Mesothelial cell of epicardium (in vitro differentiated cells): ENCODE data around the gene PMS1. TPM values are rescaled to one million over a fixed set of nuclear protein-coding genes. Genes with fewer than 3 reads are reported as not detected.
A peak's percentile ranks its signal among the peaks of the same experiment; 100 is the strongest.
"Not testable (repeated sequence)": the region's sequence is repeated elsewhere in the genome, so short reads cannot be mapped to it uniquely, and the experiment has no call there.

Experiments
- DNase-seq, 2 experiments: peaks; one replicate each; pipeline ENCODE4 v3.0.0; 2021; ENCODE audit warnings: low spot score in 2 of 2; ENCODE audit not compliant: unreplicated experiment in 2 of 2
- H3K27ac Mint-ChIP-seq: 2 replicates; pipeline ENCODE4 v1.8.0; 2021; ENCODE audit warnings: mixed read lengths
- H3K27me3 Mint-ChIP-seq: 2 replicates; pipeline ENCODE4 v1.8.0; 2021; ENCODE audit warnings: low read depth, mixed read lengths
- H3K36me3 Mint-ChIP-seq: 2 replicates; pipeline ENCODE4 v1.8.0; 2021; ENCODE audit warnings: mixed read lengths
- H3K4me1 Mint-ChIP-seq: 2 replicates; pipeline ENCODE4 v1.8.0; 2021; ENCODE audit warnings: mixed read lengths
- H3K4me3 Mint-ChIP-seq: 2 replicates; pipeline ENCODE4 v1.8.0; 2021; ENCODE audit warnings: mild to moderate bottlenecking, moderate library complexity, mixed read lengths
- H3K9me3 Mint-ChIP-seq: 2 replicates; pipeline ENCODE4 v1.8.0; 2021; ENCODE audit warnings: mixed read lengths
- total RNA-seq: library from RNA; stranded (reverse); gene quantifications from 3 replicates; pipeline ENCODE4 v1.2.1, GENCODE V29; 2021
- TF ChIP-seq, protein P1 (sequence below): fragments of 200-600 bp; sonication (generic); IDR thresholded peaks from one replicate; pipeline ENCODE4 v1.5.0; 2021; ENCODE audit warnings: antibody characterized with exemption; ENCODE audit not compliant: unreplicated experiment

The PMS1 gene
- total RNA-seq, 1 donor from 2014 or later, result 50.3 TPM

DNA sequence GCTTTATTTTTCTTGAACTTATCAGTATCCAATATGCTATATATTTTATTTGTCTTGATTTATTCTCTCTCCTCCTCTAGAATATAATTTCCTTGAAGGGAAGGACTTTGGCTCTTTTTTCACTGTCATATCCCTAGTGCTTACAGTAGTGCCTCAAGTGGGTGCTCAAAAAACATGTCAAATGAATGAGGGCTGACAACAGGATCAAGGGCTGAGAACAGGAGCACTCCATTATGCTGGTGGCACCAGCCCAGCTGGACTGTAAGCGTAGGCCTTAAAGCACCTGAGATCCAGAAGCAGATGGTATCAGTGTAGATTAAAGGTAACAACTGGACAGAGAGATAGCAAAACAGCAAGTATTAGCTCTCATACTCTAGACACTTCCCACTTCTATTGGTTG, 46.3 kb downstream of the PMS1 start:
- no peaks in the 10 kb centered on the region for H3K9me3 Mint-ChIP-seq
- H3K4me1 Mint-ChIP-seq, result peaks cover 21% of the 10 kb centered on the region
- H3K27ac Mint-ChIP-seq, result peak overlapping the region; percentile 66
- peaks cover 8% of the 10 kb centered on the region for H3K36me3 Mint-ChIP-seq
- H3K4me3 Mint-ChIP-seq, result no peak overlapping the region
- H3K27me3 Mint-ChIP-seq, result no peaks in the 10 kb centered on the region
- TF ChIP-seq, protein P1, sequence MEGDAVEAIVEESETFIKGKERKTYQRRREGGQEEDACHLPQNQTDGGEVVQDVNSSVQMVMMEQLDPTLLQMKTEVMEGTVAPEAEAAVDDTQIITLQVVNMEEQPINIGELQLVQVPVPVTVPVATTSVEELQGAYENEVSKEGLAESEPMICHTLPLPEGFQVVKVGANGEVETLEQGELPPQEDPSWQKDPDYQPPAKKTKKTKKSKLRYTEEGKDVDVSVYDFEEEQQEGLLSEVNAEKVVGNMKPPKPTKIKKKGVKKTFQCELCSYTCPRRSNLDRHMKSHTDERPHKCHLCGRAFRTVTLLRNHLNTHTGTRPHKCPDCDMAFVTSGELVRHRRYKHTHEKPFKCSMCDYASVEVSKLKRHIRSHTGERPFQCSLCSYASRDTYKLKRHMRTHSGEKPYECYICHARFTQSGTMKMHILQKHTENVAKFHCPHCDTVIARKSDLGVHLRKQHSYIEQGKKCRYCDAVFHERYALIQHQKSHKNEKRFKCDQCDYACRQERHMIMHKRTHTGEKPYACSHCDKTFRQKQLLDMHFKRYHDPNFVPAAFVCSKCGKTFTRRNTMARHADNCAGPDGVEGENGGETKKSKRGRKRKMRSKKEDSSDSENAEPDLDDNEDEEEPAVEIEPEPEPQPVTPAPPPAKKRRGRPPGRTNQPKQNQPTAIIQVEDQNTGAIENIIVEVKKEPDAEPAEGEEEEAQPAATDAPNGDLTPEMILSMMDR, result no peak
- DNase-seq, result no peak

DNA sequence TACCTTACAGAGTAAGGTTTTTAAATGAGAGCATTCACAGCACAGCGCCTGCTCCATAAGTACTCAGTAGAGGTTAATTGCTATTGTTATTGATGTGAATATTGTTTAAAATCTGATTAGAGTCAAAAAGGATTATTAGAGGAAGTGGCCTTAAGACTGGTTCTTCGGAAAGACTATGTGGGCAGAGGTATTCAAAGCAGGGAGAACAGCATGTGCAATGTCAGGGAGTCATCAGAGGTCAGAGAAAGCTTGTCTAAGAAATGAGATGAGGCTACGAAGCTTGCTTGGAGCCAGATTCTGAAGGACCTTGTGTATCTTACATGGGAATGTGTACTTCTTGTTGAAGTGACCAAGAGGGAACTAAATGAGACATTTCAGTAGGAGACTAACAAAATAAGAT, 49.8 kb downstream of the PMS1 start:
- H3K9me3 Mint-ChIP-seq, result peaks cover 4% of the 10 kb centered on the region
- no peak overlapping the region for H3K27ac Mint-ChIP-seq
- H3K4me1 Mint-ChIP-seq, result peaks cover 24% of the 10 kb centered on the region
- peaks cover 16% of the 10 kb centered on the region for H3K36me3 Mint-ChIP-seq
- TF ChIP-seq, protein P1, result no peak
- H3K27me3 Mint-ChIP-seq, result no peaks in the 10 kb centered on the region
- no peak overlapping the region for H3K4me3 Mint-ChIP-seq
- DNase-seq, result no peak

DNA sequence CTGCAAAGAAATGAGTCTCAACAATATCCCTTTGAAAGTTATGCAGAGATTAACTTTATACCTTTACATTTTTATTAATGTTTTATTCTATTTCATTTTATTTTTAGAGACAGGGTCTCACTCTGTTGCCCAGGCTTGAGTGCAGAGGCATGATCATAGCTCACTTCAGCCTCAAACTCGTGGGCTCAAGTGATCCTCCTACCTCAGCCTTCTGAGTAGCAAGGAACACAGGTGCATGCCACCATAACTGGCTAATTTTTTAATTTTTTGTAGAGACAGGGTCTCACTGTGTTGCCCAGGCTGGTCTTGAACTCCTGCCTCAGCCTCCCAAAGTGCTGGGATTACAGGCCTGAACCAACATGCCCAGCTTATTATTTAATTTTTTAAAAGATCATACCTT, 50.4 kb downstream of the PMS1 start:
- peaks cover 18% of the 10 kb centered on the region for H3K4me1 Mint-ChIP-seq
- DNase-seq, H3K4me3 Mint-ChIP-seq, H3K27ac Mint-ChIP-seq, H3K9me3 Mint-ChIP-seq, H3K27me3 Mint-ChIP-seq: not testable (repeated sequence)
- peaks cover 16% of the 10 kb centered on the region for H3K36me3 Mint-ChIP-seq

DNA sequence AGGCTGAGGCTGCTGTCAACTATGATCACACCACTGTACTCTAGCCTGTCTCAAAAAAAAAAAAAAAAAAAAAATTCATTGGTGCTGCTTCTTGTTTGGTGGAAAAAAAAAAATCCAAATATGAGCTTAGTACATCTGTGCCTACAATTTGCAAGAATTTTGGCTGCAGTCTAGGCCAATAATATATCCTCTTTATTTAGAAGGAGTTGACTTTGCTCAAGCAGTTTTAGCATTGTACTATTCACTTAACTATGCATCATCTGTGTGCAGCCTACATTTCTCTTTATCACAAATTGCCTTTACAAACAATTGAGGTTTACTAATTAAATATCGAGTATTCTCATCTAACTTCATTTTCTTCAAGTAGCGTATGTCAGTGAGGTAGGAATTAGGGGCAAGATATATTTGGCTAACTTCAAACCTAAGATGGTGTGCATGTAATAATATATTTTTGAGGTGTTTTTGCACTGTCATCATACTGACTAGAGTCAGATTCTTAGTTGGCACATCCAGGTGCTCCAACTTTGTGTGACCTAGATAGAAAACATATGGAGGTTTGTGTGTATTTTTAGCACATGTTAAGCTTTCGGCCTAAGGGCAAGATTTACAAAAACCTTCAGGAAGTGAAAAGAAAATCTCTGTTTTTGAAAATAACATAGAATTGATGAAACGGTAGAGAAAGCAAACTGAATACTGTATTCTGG, 51.8 kb downstream of the PMS1 start:
- TF ChIP-seq, protein P1, result no peak
- Mint-ChIP-seq H3K27me3 (no peaks in the 10 kb centered on the region), H3K36me3 (peaks cover 18% of the 10 kb centered on the region), H3K9me3 (peaks cover 4% of the 10 kb centered on the region), H3K27ac (no peak overlapping the region), H3K4me1 (peaks cover 9% of the 10 kb centered on the region), H3K4me3 (no peak overlapping the region)
- DNase-seq, result no peak

DNA sequence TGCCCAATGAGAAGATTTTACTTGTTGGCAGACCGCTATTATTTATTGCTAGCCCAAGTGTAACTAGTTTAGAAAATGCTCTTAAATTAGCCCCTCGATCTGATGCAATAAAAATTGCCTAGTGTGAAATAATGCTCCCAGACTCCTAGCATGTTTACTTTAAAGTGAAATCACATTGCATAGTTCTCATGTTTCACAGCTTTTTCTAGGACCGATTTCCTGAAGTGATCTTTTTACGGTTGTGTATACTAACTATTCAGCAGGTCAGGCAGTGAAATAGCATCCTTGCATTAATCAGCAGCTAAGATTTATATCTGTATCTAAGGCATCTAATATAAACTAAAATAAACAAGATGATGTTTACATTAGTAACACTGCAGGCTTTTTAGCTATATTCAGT, 52.4 kb downstream of the PMS1 start:
- Mint-ChIP-seq H3K4me3 (no peak overlapping the region), H3K27me3 (no peaks in the 10 kb centered on the region), H3K36me3 (peaks cover 23% of the 10 kb centered on the region), H3K27ac (no peak overlapping the region), H3K4me1 (peaks cover 9% of the 10 kb centered on the region), H3K9me3 (peaks cover 4% of the 10 kb centered on the region)
- no peak for DNase-seq
- TF ChIP-seq, protein P1, result no peak

DNA sequence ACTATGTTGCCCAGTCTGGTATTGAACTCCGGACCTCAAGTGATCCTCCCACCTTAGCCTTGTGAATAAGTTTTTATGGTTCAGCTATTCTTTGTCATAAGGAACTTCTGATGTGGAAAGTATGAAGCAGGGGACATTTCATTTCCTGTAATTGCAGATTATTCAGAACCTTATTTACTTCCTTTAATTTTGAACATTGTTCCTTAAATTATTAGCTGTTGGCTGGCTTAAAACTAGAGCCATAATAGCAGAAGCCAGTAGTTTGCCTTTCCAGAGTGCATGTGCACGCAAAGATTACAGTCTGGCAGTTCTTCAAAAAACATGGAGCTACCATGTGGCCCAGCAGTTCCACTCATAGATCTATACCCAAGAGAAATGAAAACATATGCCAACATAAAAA, 53.1 kb downstream of the PMS1 start:
- Mint-ChIP-seq H3K4me3 (no peak overlapping the region), H3K36me3 (peaks cover 26% of the 10 kb centered on the region), H3K4me1 (peaks cover 9% of the 10 kb centered on the region), H3K27ac (no peak overlapping the region), H3K27me3 (no peaks in the 10 kb centered on the region), H3K9me3 (peaks cover 4% of the 10 kb centered on the region)
- TF ChIP-seq, protein P1, result no peak
- DNase-seq, result no peak
